Sciatic nerve (tissue), 2 donors: ENCODE results near the gene MPND. TPM values are rescaled to one million over a fixed set of nuclear protein-coding genes. Genes with fewer than 3 reads are reported as not detected.

Experiments
- ATAC-seq: fragments of 200-7000 bp; cut with Tn5 transposase; one replicate; pipeline ENCODE4 v1.9.1; 2020; ENCODE audit warnings: mild to moderate bottlenecking, moderate library complexity
- DNase-seq: peaks from one replicate; pipeline ENCODE4 v3.0.0-alpha.2; 2020; ENCODE audit warnings: low spot score
- intact Hi-C: fragments of 100-400 bp; cut with DNase I; formaldehyde crosslinking; loops from one replicate; pipeline ENCODE4 v1.14.2; 2022
- total RNA-seq: library from RNA; stranded (reverse); fragmentation: NEBNext Ultra II Directional; extraction: Animal tissue kit (Norgen Biotek cat#: 25700); gene quantifications from one replicate; pipeline ENCODE4 v1.2.1, GENCODE V29; 2021
- donor health status: DM: no; HTN: no; CAD: no.
- donor health status: DM: no; HTN: no; CAD: no.

MPND gene
- total RNA-seq, 1 donor from 2014 or later, result 13.1 TPM

- intact Hi-C loops, result loop anchor here (10.0 kb wide), 1 partner anchor 97 kb away; no protein-coding TSS in a partner anchor
- ATAC-seq (no peak), DNase-seq (no peak)
Observed at GRCh38 chr19:4362101-4362828, 18.9 kb downstream of the MPND start.

- no peak for DNase-seq
- intact Hi-C loops, result loop anchor here (10.0 kb wide), 1 partner anchor 98 kb away; no protein-coding TSS in a partner anchor
- ATAC-seq, result no peak
Observed at GRCh38 chr19:4362831-4363545, 19.6 kb downstream of the MPND start.

DNA sequence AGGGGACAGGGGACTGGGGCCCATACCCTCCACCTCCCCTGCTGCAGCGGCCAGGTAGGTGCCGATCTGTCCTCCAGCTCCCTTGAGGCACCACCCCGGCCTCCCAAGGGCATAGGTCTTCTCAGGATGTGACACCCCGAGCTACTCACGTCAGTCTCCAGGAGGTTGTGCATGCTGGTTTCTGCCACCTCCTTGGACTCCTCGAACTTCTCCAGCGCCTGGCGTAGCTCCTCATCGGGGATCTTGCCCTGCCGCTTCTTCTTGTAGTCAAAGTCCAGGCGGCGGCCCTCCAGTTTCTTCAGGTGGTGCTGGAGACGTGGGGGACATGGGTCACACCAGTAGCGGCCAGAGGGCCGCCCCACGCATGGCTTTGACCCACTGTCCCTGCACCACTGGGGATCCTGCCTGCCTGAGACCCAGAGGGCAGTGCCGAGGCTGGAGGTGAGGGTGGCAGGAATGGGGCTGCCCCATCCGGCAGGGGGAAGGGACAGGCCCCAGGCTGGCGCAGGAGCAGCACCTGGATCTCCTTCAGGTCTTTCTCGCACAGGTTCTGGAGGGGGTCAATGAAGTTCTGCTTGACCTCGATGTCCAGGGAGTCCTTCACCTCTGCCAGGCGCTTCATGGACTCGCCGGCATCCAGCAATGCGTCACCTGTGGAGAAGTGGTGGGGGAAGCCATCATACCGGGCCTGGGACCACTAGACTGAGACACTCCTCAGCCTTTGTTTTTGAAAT lies 20.4 kb downstream of the MPND start:
- intact Hi-C loops, result loop anchor here (10.0 kb wide), 1 partner anchor 99 kb away; no protein-coding TSS in a partner anchor
- DNase-seq, result no peak
- ATAC-seq, result no peak

- intact Hi-C loops, result loop anchor here (10.0 kb wide), 1 partner anchor 101 kb away; no protein-coding TSS in a partner anchor
- DNase-seq (no peak), ATAC-seq (no peak)
Observed at GRCh38 chr19:4365341-4365740, 22.0 kb downstream of the MPND start.

DNA sequence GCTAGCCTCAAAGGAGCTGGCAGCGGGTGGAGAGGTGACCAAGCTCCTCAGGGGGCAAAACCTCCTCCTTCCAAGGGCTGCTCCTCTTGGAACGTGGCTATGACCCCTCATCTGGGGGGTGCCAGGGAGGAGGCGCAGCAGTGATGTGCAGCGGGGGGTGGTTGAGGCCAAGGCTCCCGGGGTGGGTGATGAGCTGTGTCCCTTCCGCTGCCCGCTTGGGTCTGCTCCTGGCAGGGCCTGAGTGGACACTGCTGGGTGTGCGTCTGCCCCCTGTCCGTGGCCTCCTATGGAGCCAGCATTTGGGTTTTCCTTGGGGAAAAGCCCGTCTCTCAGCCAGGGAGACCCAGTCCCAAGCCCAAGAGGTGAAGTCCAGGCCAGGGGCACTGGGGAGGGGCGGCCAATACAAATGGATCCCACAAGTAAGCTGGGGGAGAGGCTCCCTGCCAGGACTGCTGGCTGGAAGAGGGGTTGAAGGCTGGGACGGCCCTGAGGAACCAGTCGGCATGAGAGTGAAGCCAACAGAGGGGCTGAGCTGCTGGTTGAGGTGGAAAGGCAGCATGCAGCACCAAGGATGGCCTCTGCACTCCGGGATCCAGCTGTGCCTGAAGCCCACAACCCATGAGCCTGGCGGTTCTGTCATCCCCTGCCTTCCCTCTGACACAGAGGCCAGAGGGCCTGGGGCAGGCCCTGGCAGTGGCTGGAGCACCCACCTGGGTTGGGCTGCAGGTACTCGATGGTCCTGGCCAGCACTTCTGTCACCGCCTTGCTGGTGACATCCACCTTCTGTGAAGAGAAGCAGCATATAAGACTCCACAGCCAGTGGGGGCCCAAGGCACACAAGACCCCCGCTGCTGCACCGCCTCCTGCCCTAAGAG lies 22.7 kb downstream of the MPND start:
- ATAC-seq, result no peak
- intact Hi-C loops, result loop anchor here (10.0 kb wide), 1 partner anchor 101 kb away; no protein-coding TSS in a partner anchor
- no peak for DNase-seq

GRCh38 chr19:4366666-4367335 lies 23.4 kb downstream of the MPND start:
- DNase-seq, result no peak
- intact Hi-C loops, result loop anchor here (10.0 kb wide), 1 partner anchor 102 kb away; no protein-coding TSS in a partner anchor
- ATAC-seq, result no peak

DNA sequence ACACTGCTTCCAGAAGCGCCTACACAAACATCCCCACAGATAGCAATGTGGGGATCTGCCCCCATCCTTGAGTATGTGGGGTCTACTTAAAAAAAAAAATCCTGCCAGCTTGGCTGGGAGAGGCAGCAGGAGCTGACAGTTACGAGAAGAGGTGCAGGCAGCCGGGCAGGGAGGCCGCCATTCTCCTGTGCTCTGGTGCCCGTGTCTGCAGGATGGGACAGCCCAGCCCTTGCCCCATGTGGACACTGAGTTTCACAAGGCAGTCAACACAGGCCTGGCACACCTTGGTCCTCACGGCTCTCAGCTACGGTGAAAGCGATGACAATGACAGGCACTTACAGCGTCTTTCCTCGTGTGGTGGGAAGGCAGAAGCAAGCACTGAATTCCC lies 24.0 kb downstream of the MPND start:
- intact Hi-C loops, result loop anchor here (10.0 kb wide), 1 partner anchor 103 kb away; no protein-coding TSS in a partner anchor

GRCh38 chr19:4367781-4368127 lies 24.4 kb downstream of the MPND start:
- intact Hi-C loops, result loop anchor here (10.0 kb wide), 1 partner anchor 103 kb away; no protein-coding TSS in a partner anchor
- DNase-seq, result no peak

More for the DNA sequence above, 24.0 kb downstream of the MPND start:
- ATAC-seq (no peak), DNase-seq (no peak)

DNA sequence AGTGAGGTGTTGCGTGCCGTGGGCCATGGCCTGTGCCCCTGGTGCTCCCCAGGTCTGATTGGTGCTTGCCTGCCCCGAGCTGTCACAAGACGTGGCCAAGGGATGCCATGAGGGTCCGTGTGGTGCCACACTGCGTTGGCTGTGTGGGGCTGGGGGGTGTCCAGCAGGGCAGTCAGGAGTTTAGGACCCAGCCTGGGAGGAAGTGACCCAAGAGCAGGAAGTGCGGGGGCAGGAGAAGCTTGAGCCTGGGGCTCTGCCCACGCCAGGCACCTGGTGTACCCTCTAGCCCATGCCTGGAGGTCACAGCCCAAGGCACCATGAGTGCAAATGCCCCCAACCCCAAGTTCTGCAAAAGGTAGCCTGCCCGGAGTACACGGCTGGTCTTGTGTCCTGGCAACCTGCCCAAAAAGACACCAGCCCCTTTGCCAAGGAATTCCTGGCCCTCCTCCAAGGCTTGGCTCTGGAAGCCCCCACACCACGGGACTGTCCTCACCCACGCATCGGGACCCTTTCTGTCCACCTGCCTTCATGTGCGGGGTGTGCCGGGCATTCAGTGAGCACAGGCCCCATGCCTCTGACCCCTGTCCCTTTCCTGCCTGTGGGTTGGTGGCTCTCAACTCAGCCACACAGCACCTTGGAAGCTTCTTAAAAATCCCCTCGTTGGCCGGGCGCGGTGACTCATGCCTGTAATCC lies 24.9 kb downstream of the MPND start:
- no peak for ATAC-seq
- intact Hi-C loops, result loop anchor here (10.0 kb wide), 1 partner anchor 103 kb away; no protein-coding TSS in a partner anchor
- no peak for DNase-seq

More at GRCh38 chr19:4367781-4368127, 24.4 kb downstream of the MPND start:
- ATAC-seq, result no peak

DNA sequence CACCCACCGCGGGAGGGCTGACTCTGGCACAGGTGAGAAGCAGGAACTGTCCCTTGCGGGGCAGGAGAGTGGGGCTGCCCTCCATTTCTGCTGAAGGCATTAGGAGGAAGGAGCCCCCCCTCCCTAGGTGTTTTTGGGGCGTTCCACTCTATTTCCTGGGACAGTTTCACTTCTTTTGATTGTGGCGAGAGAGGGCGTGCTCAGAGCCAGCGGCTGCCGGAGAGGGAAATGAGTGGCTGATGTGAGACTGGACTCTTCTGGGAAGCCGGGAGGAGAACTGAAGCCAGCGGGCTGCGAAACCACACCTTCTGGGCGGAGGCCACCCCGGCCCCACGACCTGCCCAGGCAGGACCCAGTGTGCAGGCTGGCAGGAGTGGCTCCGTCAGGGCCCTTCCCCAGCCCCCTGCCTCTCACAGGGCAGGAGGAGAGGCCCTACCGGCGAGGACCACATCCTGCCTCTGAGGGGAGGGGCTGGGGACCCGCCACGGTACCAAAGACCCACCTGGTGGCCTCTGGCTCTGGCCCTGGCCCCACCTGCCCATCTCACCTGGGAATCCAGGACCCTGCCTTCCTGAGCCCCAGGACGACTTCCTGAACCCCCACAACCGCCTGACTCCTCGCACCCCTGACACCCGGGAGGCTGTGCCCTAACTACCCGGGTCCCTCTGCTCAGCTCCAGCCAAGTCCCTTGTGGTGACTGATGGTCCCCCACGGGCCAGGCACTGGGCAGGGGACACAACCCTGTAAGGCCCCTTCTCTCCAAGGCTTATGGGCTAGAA lies 25.9 kb downstream of the MPND start:
- intact Hi-C loops, result loop anchor here (10.0 kb wide), 1 partner anchor 104 kb away; no protein-coding TSS in a partner anchor
- ATAC-seq (peak; percentile 18), DNase-seq (no peak)

GRCh38 chr19:4369888-4370260 lies 26.5 kb downstream of the MPND start:
- intact Hi-C loops, result loop anchor here (10.0 kb wide), 1 partner anchor 105 kb away; no protein-coding TSS in a partner anchor
- DNase-seq (no peak), ATAC-seq (peak; percentile 48)

- DNase-seq (no peak), ATAC-seq (no peak)
- intact Hi-C loops, result no loop called here
Observed at GRCh38 chr19:4370418-4371041, 27.2 kb downstream of the MPND start.

GRCh38 chr19:4371247-4372164 lies 28.1 kb downstream of the MPND start:
- intact Hi-C loops, result no loop called here
- no peak for ATAC-seq
- DNase-seq, result no peak

GRCh38 chr19:4372165-4373012 lies 29.0 kb downstream of the MPND start:
- intact Hi-C loops, result no loop called here
- DNase-seq (no peak), ATAC-seq (no peak)
